ENCODE data around the gene PPP1R12C. TPM values are rescaled to one million over a fixed set of nuclear protein-coding genes. Genes with fewer than 3 reads are reported as not detected.

Gene PPP1R12C
- total RNA-seq, 3 donors from 2014 or later, result 68.3 to 148 (median 91.7) TPM

- H3K4me3 ChIP-seq, result no peak within 1 kb of the TSS
- no peak within 1 kb of the TSS for H3K27ac ChIP-seq
- H3K36me3 ChIP-seq, result no peaks in the 10 kb centered on the region
- peaks cover 7 to 64% of the 10 kb centered on the region in 2 donors for H3K27me3 ChIP-seq
- H3K9me3 ChIP-seq, result no peaks in the 10 kb centered on the region
- no peak for TF ChIP-seq POLR2A (IDR thresholded peaks at IDR 0.05)
- TF ChIP-seq CTCF (IDR thresholded peaks at IDR 0.05), result no peak
- no peak for TF ChIP-seq POLR2AphosphoS5 (IDR thresholded peaks at IDR 0.05)
- DNase-seq (ENCODE audit: low spot score in 2 of 2), result no peak
- intact Hi-C loops (cut with DNase I; ENCODE audit: low total_unique reads), result loop anchor here (5.0 kb wide), 1 partner anchor 93 kb away; no protein-coding TSS in a partner anchor
- H3K4me1 ChIP-seq, result no peaks in the 10 kb centered on the region
These were observed 31.9 kb upstream of the PPP1R12C start, which contains the start of gene TNNT1 for GRCh38 chr19:55149078-55150003. Gene TNNT1, minus strand, starts transcription at chr19:55149206. Its CDS starts 2,049 bp downstream, at chr19:55147157.

GRCh38 chr19:55147545-55148251 is 30.3 kb upstream of the PPP1R12C start:
- peaks cover 7 to 74% of the 10 kb centered on the region in 2 donors for H3K27me3 ChIP-seq
- H3K4me1 ChIP-seq, result no peaks in the 10 kb centered on the region
- H3K36me3 ChIP-seq, result no peaks in the 10 kb centered on the region
- no peak for TF ChIP-seq CTCF (IDR thresholded peaks at IDR 0.05)
- no peak for TF ChIP-seq POLR2AphosphoS5 (IDR thresholded peaks at IDR 0.05)
- no peak for TF ChIP-seq POLR2A (IDR thresholded peaks at IDR 0.05)
- no peak overlapping the region for H3K4me3 ChIP-seq
- no peak for DNase-seq (ENCODE audit: low spot score in 2 of 2)
- intact Hi-C loops (cut with DNase I; ENCODE audit: low total_unique reads), result loop anchor here (5.0 kb wide), 1 partner anchor 95 kb away; no protein-coding TSS in a partner anchor
- no peak overlapping the region for H3K27ac ChIP-seq
- no peaks in the 10 kb centered on the region for H3K9me3 ChIP-seq

GRCh38 chr19:55146705-55147273 is 29.4 kb upstream of the PPP1R12C start:
- peaks cover 7 to 84% of the 10 kb centered on the region in 2 donors for H3K27me3 ChIP-seq
- H3K4me3 ChIP-seq, result peak overlapping the region in 2 of 3 donors; percentile 37 to 64
- intact Hi-C loops (cut with DNase I; ENCODE audit: low total_unique reads), result loop anchor here (5.0 kb wide), 1 partner anchor 96 kb away; no protein-coding TSS in a partner anchor
- no peak for DNase-seq (ENCODE audit: low spot score in 2 of 2)
- H3K27ac ChIP-seq, result no peak overlapping the region
- no peaks in the 10 kb centered on the region for H3K9me3 ChIP-seq
- no peaks in the 10 kb centered on the region for H3K36me3 ChIP-seq
- TF ChIP-seq POLR2AphosphoS5 (IDR thresholded peaks at IDR 0.05), result no peak
- TF ChIP-seq CTCF (IDR thresholded peaks at IDR 0.05), result no peak
- TF ChIP-seq POLR2A (IDR thresholded peaks at IDR 0.05), result no peak
- H3K4me1 ChIP-seq, result no peaks in the 10 kb centered on the region

- Histone ChIP-seq H3K27me3 (peaks cover 7 to 82% of the 10 kb centered on the region in 2 donors), H3K4me1 (no peaks in the 10 kb centered on the region), H3K9me3 (no peaks in the 10 kb centered on the region), H3K36me3 (no peaks in the 10 kb centered on the region), H3K27ac (no peak overlapping the region), H3K4me3 (peak overlapping the region in 2 of 3 donors; percentile 37 to 64)
- TF ChIP-seq CTCF (IDR thresholded peaks at IDR 0.05) (no peak), POLR2AphosphoS5 (IDR thresholded peaks at IDR 0.05) (no peak)
- intact Hi-C loops (cut with DNase I; ENCODE audit: low total_unique reads), result loop anchor here (5.0 kb wide), 1 partner anchor 96 kb away; no protein-coding TSS in a partner anchor
- no peak for DNase-seq (ENCODE audit: low spot score in 2 of 2)
These were observed 28.8 kb upstream of the PPP1R12C start for GRCh38 chr19:55146078-55146704.

Data from breast epithelium (tissue), 4 donors.